SU-DHL-6 (cell line): ENCODE data around the gene SERPINA3.

ENCODE experiments used
- H2AFZ ChIP-seq: fragments of 200-600 bp; sonication (generic); 2 replicates; pipeline ENCODE4 v1.6.1; 2014; ENCODE audit warnings: low read depth, mild to moderate bottlenecking, moderate library complexity, mixed read lengths, antibody characterized with exemption, low read length; ENCODE audit not compliant: severe bottlenecking
- H3F3A ChIP-seq: fragments of 200-600 bp; shearing (Covaris generic); 2 replicates; pipeline ENCODE4 v1.6.0; 2016; ENCODE audit warnings: antibody characterized with exemption, mild to moderate bottlenecking; ENCODE audit not compliant: insufficient read depth
- H3K27ac ChIP-seq: fragments of 200-600 bp; sonication (generic); 2 replicates; pipeline ENCODE4 v1.5.1; 2016; ENCODE audit warnings: low read depth, mild to moderate bottlenecking, low read length, moderate library complexity, mixed read lengths
- H3K27me3 ChIP-seq: fragments of 200-600 bp; sonication (generic), shearing (Covaris generic); 2 replicates; pipeline ENCODE4 v1.6.0; 2014; ENCODE audit warnings: mild to moderate bottlenecking, low read length
- H3K36me3 ChIP-seq: fragments of 200-600 bp; sonication (generic); 2 replicates; pipeline ENCODE4 v1.6.1; 2014; ENCODE audit warnings: mild to moderate bottlenecking, low read length, mixed read lengths
- H3K4me2 ChIP-seq: fragments of 300-600, 200-600 bp; shearing (Covaris generic), sonication (generic); 2 replicates; pipeline ENCODE4 v1.6.0; 2014; ENCODE audit warnings: low read length, low read depth, mild to moderate bottlenecking; ENCODE audit not compliant: poor library complexity, severe bottlenecking
- H3K4me3 ChIP-seq: fragments of 200-600 bp; sonication (generic); 2 replicates; pipeline ENCODE4 v1.5.1; 2014; ENCODE audit warnings: antibody characterized with exemption, low read length, mild to moderate bottlenecking, mixed read lengths; ENCODE audit not compliant: insufficient read depth, poor library complexity, severe bottlenecking
- H3K79me2 ChIP-seq: fragments of 200-600 bp; sonication (generic); 2 replicates; pipeline ENCODE4 v1.6.1; 2014; ENCODE audit warnings: mild to moderate bottlenecking, low read length, moderate library complexity; ENCODE audit not compliant: insufficient read depth
- H3K9ac ChIP-seq: fragments of 200-600 bp; sonication (generic); 2 replicates; pipeline ENCODE4 v1.7.0; 2014; ENCODE audit warnings: mild to moderate bottlenecking, low read length
- H3K9me2 ChIP-seq: fragments of 200-600 bp; sonication (generic); replicated peaks from 2 replicates; pipeline ENCODE4 v1.6.1; 2014; ENCODE audit warnings: low read length; ENCODE audit not compliant: insufficient read depth
- H3K9me3 ChIP-seq: fragments of 200-600 bp; sonication (generic); 2 replicates; pipeline ENCODE4 v1.6.1; 2014; ENCODE audit warnings: low read length, mixed read lengths; ENCODE audit not compliant: insufficient read depth
- H4K20me1 ChIP-seq: fragments of 200-600 bp; sonication (generic); 2 replicates; pipeline ENCODE4 v1.6.1; 2014; ENCODE audit warnings: low read depth, mild to moderate bottlenecking, antibody characterized with exemption, low read length, moderate library complexity, mixed read lengths
- CTCF ChIP-seq: fragments of 200-600 bp; sonication (generic); IDR thresholded peaks from one replicate; pipeline ENCODE4 v1.5.1; 2017; ENCODE audit warnings: antibody characterized with exemption, mild to moderate bottlenecking, low read length, moderate library complexity; ENCODE audit not compliant: insufficient read depth, poor library complexity, severe bottlenecking
- EZH2phosphoT487 ChIP-seq: fragments of 200-600 bp; sonication (generic), shearing (Covaris generic); conservative IDR thresholded peaks from 2 replicates; pipeline ENCODE4 v1.6.1; 2018; ENCODE audit warnings: mild to moderate bottlenecking, antibody characterized with exemption, low read length, moderate library complexity, mixed read lengths

The SERPINA3 gene

GRCh38 chr14:94568186-94568585 lies 44.0 kb upstream of the SERPINA3 start:
- no peak overlapping the region for H3K27ac ChIP-seq
- no peaks in the 10 kb centered on the region for H3F3A ChIP-seq
- H3K9ac ChIP-seq: no peak overlapping the region
- H3K79me2 ChIP-seq: no peaks in the 10 kb centered on the region
- no peak overlapping the region for H3K4me3 ChIP-seq
- TF ChIP-seq EZH2phosphoT487 (no peak), CTCF (no peak)
- no peaks in the 10 kb centered on the region for H4K20me1 ChIP-seq
- no peaks in the 10 kb centered on the region for H3K27me3 ChIP-seq
- H3K4me2 ChIP-seq: no peak overlapping the region
- no peak overlapping the region for H2AFZ ChIP-seq
- no peaks in the 10 kb centered on the region for H3K9me3 ChIP-seq
- H3K36me3 ChIP-seq: no peaks in the 10 kb centered on the region
- no peaks in the 10 kb centered on the region for H3K9me2 ChIP-seq

- Histone ChIP-seq H3K9me3 (no peaks in the 10 kb centered on the region), H3F3A (no peaks in the 10 kb centered on the region), H3K9ac (no peak overlapping the region), H3K4me3 (no peak overlapping the region), H3K4me2 (no peak overlapping the region), H2AFZ (no peak overlapping the region), H3K36me3 (no peaks in the 10 kb centered on the region), H3K27me3 (no peaks in the 10 kb centered on the region), H3K9me2 (no peaks in the 10 kb centered on the region), H3K27ac (no peak overlapping the region), H4K20me1 (no peaks in the 10 kb centered on the region), H3K79me2 (no peaks in the 10 kb centered on the region)
- TF ChIP-seq CTCF (no peak), EZH2phosphoT487 (no peak)
Observed at GRCh38 chr14:94569381-94570001, 42.7 kb upstream of the SERPINA3 start.

GRCh38 chr14:94570002-94570400 lies 42.2 kb upstream of the SERPINA3 start:
- Histone ChIP-seq H3K4me3 (no peak overlapping the region), H3K27me3 (no peaks in the 10 kb centered on the region), H3K4me2 (no peak overlapping the region), H3K9ac (no peak overlapping the region), H3K9me3 (no peaks in the 10 kb centered on the region), H3K79me2 (no peaks in the 10 kb centered on the region), H3K9me2 (no peaks in the 10 kb centered on the region), H3K36me3 (no peaks in the 10 kb centered on the region), H2AFZ (no peak overlapping the region), H3K27ac (no peak overlapping the region), H3F3A (no peaks in the 10 kb centered on the region), H4K20me1 (no peaks in the 10 kb centered on the region)
- TF ChIP-seq EZH2phosphoT487: no peak
- TF ChIP-seq CTCF: no peak
